ENCODE data around the gene RUSC1.

RUSC1 gene

GRCh38 chr1:155320661-155321617, at the start of gene RUSC1:
RUSC1 (plus strand) TSS chr1:155320894; CDS start chr1:155321774, 880 bp downstream.
- Histone ChIP-seq H3K9ac (peak within 1 kb of the TSS; percentile 1 to 87 (median 84); a peak in 16 of 22 replicates), H3K27ac (no peak within 1 kb of the TSS), H3K9me3 (replicated peaks in 1 of 11) (no peaks in the 10 kb centered on the region), H3K36me3 (peaks cover 0 to 49% (median 42%) of the 10 kb centered on the region in 11 experiments; a peak in 21 of 22 replicates), H3K4me3 (peak within 1 kb of the TSS; percentile 31 to 60 (median 44)), H3K27me3 (no peaks in the 10 kb centered on the region), H3K4me1 (peaks cover 41 to 59% (median 54%) of the 10 kb centered on the region in 10 experiments), H4K20me1 (peaks cover 0 to 68% (median 48%) of the 10 kb centered on the region in 11 experiments; a peak in 20 of 22 replicates), H3K4me2 (peak within 1 kb of the TSS; percentile 85 to 99 (median 95))
- TF ChIP-seq Cebpa-rat (IDR thresholded peaks at IDR 0.05), result no peak

DNA sequence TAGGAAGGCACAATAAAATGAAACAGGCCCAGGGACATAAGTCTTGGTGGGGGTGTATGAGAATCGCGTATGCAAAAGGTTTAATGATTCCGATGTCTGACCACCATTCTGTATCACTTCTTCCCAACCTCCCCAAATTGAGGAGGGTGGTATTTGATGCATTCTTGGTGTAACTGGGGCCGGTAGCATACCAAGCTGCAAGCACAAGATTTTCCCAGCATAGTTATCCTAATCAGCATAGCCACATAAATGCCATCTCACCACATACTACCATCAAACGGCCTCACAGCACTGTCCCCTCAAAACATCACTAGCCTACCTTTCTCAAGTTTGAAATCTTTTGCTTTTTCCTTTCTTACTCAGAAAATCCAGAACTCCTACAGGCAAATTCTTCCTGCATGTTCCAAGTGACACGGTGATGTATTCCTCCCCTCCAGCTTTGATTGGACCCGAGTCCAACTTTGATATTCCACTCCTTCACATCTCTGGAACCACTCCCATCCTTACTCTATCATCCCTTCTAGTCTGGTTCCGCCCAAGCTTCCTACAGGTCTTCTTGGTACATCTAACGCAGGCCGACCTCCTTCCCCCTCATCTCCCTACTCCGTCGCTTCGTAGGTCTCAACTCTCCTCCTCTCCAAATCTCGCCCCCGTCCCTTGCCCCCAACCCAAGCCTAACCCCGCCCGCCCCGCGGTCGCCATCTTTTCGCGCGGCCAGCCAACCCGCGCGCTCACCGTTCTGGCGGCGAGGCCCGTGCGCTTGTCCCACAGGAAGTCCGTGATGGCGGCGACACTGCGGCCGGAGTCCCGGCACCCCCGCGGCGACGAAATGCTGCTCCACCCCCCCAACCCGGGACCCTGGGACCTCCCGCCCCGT, 48.0 kb upstream of the RUSC1 start:
- TF ChIP-seq Cebpa-rat (IDR thresholded peaks at IDR 0.05), result no peak
- H3K4me1 ChIP-seq, result peaks cover 23 to 36% (median 32%) of the 10 kb centered on the region in 10 experiments
- H3K27ac ChIP-seq, result peak overlapping the region; percentile 75 to 93 (median 83)
- H3K4me2 ChIP-seq, result peak overlapping the region; percentile 86 to 98 (median 94)
- peaks cover 22 to 47% (median 37%) of the 10 kb centered on the region in 11 experiments; a peak in 19 of 22 replicates for H4K20me1 ChIP-seq
- H3K27me3 ChIP-seq, result no peaks in the 10 kb centered on the region
- H3K4me3 ChIP-seq, result peak overlapping the region; percentile 70 to 87 (median 77)
- H3K36me3 ChIP-seq, result peaks cover 35 to 45% (median 41%) of the 10 kb centered on the region in 11 experiments
- H3K9ac ChIP-seq, result peak overlapping the region; percentile 85 to 92 (median 88)
- no peaks in the 10 kb centered on the region for H3K9me3 ChIP-seq (replicated peaks in 1 of 11)

- Histone ChIP-seq H3K36me3 (peaks cover 26 to 36% (median 32%) of the 10 kb centered on the region in 11 experiments), H3K4me3 (peak within 1 kb of the TSS; percentile 70 to 87 (median 77)), H3K27me3 (no peaks in the 10 kb centered on the region), H3K27ac (peak within 1 kb of the TSS; percentile 75 to 93 (median 83)), H3K4me1 (peaks cover 26 to 45% (median 41%) of the 10 kb centered on the region in 10 experiments), H3K9me3 (replicated peaks in 1 of 11) (no peaks in the 10 kb centered on the region), H3K4me2 (peak within 1 kb of the TSS; percentile 86 to 98 (median 95)), H3K9ac (peak within 1 kb of the TSS; percentile 85 to 92 (median 88)), H4K20me1 (peaks cover 22 to 42% (median 34%) of the 10 kb centered on the region in 11 experiments; a peak in 19 of 22 replicates)
- TF ChIP-seq Cebpa-rat (IDR thresholded peaks at IDR 0.05), result no peak
Measured at GRCh38 chr1:155273343-155274245, 47.1 kb upstream of the RUSC1 start, which contains the start of gene CLK2. CLK2 (minus strand) TSS chr1:155273504; CDS start chr1:155270977, 2,527 bp downstream.

DNA sequence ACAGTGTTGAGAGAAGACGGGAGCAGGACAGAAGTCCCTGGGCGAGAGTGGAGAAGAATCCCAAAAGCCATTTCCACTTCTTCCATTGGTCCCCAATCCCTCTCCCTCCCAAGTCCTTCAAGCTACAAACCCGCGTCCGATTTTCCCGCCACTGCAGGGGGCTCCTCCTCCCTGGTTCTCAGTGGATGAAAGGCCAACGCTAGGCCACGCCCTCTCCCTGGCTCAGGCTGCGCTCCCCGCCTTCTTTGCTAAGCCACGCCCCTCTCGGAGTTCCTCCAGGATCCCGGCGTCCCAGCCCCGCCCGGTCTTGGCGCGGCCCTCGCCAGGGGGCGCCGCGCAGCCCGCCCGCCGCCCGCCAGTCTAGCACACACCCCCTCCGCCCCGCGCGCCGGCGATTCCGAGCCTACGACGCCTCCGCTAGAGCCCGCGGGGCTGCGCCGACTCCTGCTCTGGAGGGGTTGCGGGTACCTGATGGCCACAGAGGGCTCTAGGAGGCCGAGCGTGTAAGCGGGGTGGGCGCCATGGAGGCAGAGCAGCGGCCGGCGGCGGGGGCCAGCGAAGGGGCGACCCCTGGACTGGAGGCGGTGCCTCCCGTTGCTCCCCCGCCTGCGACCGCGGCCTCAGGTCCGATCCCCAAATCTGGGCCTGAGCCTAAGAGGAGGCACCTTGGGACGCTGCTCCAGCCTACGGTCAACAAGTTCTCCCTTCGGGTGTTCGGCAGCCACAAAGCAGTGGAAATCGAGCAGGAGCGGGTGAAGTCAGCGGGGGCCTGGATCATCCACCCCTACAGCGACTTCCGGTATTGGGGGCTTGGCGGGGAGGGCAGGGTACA, 43.4 kb upstream of the RUSC1 start, which contains the start of gene HCN3:
TSS of gene HCN3 (plus strand) at position 394 of the 832 bp plus-strand sequence. CDS start at position 522, 128 bp downstream.
- Histone ChIP-seq H3K36me3 (no peaks in the 10 kb centered on the region; a peak in 1 of 22 replicates), H3K9me3 (replicated peaks in 1 of 11) (no peaks in the 10 kb centered on the region), H3K27me3 (no peaks in the 10 kb centered on the region), H3K4me1 (peaks cover 13 to 38% (median 30%) of the 10 kb centered on the region in 10 experiments), H3K4me2 (peak within 1 kb of the TSS; percentile 93 to 100 (median 99)), H3K27ac (peak within 1 kb of the TSS in 7 of 11 experiments; percentile 9 to 54 (median 35); a peak in 9 of 22 replicates), H4K20me1 (peaks cover 0 to 19% (median 11%) of the 10 kb centered on the region in 11 experiments; a peak in 16 of 22 replicates), H3K9ac (peak within 1 kb of the TSS; percentile 64 to 78 (median 75)), H3K4me3 (peak within 1 kb of the TSS; percentile 67 to 80 (median 73))
- TF ChIP-seq Cebpa-rat (IDR thresholded peaks at IDR 0.05), result no peak

GRCh38 chr1:155277902-155278688, 42.6 kb upstream of the RUSC1 start:
- Histone ChIP-seq H3K4me2 (peak overlapping the region; percentile 93 to 100 (median 99)), H3K9me3 (replicated peaks in 1 of 11) (no peaks in the 10 kb centered on the region), H3K9ac (peak overlapping the region; percentile 64 to 78 (median 75)), H3K4me1 (peaks cover 11 to 34% (median 27%) of the 10 kb centered on the region in 10 experiments), H4K20me1 (peaks cover 0 to 14% (median 5%) of the 10 kb centered on the region in 11 experiments; a peak in 5 of 22 replicates), H3K27ac (peak overlapping the region in 3 of 11 experiments; percentile 9 to 23 (median 13); a peak in 4 of 22 replicates), H3K27me3 (no peaks in the 10 kb centered on the region), H3K36me3 (no peaks in the 10 kb centered on the region), H3K4me3 (peak overlapping the region; percentile 67 to 80 (median 73))
- TF ChIP-seq Cebpa-rat (IDR thresholded peaks at IDR 0.05), result no peak

GRCh38 chr1:155278689-155279160, 42.0 kb upstream of the RUSC1 start:
- peaks cover 10 to 32% (median 25%) of the 10 kb centered on the region in 10 experiments for H3K4me1 ChIP-seq
- H3K27ac ChIP-seq, result no peak overlapping the region
- H3K27me3 ChIP-seq, result no peaks in the 10 kb centered on the region
- no peaks in the 10 kb centered on the region; a peak in 1 of 22 replicates for H3K36me3 ChIP-seq
- H3K4me2 ChIP-seq, result peak overlapping the region; percentile 93 to 100 (median 99)
- peak overlapping the region in 1 of 10 experiments; percentile 80; a peak in 2 of 20 replicates for H3K4me3 ChIP-seq
- H3K9ac ChIP-seq, result no peak overlapping the region
- no peak for TF ChIP-seq Cebpa-rat (IDR thresholded peaks at IDR 0.05)
- H3K9me3 ChIP-seq (replicated peaks in 1 of 11), result no peaks in the 10 kb centered on the region
- H4K20me1 ChIP-seq, result peaks cover 0 to 14% (median 5%) of the 10 kb centered on the region in 11 experiments; a peak in 5 of 22 replicates
